DMS53 treated with DMSO at 0.1 percent for 48 hours (cell line): Measurements from ENCODE around the gene TMEM187.

Experiments used
- DNase-seq: peaks from one replicate; lab custom pipeline; 2025; ENCODE audit not compliant: unreplicated experiment; lab: John Stamatoyannopoulos, UW

TMEM187 gene, protein sequence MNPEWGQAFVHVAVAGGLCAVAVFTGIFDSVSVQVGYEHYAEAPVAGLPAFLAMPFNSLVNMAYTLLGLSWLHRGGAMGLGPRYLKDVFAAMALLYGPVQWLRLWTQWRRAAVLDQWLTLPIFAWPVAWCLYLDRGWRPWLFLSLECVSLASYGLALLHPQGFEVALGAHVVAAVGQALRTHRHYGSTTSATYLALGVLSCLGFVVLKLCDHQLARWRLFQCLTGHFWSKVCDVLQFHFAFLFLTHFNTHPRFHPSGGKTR

DNA sequence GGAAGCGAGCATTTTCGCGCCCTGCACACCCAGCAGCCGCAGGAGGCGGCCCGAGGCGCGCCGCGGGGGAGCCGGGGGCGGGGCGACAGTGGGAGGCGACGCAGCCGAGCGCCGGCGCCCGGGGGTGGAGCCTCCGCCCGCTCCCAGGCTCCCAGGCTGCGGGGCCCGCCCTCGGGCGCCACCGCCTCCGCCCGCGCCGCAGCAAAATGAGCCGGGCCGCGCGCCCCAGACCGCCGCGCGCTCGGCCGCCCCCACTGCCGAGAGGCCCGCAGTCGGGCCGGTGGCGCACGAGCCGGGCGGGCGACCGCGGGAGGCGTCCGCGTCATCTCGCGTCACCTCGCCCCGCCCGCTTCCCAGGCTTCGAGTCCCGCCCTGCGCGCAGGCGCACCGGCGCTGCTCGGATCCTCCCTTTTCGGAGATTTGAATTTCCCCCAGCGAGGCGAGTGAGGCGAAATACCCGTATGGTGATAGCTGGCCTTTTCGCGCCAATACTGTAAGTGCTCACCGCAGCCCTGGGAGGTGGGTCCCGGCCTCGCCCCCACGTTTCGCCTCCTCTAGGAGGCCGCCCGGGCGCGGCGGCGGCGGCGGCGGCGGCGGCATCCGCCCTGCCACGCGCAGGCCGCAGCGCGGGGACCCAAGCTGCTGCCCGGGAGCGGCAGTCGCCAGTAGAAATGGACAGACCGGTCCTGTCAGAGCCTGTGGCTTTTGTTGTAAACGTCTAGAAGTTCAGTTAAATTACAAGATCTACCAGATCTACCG, at the start of gene TMEM187:
TMEM187 (plus strand) TSS at position 387 of the 759 bp plus-strand sequence. CDS start 9,309 bp downstream, outside the sequence.
- DNase-seq = peak; percentile 72

DNA sequence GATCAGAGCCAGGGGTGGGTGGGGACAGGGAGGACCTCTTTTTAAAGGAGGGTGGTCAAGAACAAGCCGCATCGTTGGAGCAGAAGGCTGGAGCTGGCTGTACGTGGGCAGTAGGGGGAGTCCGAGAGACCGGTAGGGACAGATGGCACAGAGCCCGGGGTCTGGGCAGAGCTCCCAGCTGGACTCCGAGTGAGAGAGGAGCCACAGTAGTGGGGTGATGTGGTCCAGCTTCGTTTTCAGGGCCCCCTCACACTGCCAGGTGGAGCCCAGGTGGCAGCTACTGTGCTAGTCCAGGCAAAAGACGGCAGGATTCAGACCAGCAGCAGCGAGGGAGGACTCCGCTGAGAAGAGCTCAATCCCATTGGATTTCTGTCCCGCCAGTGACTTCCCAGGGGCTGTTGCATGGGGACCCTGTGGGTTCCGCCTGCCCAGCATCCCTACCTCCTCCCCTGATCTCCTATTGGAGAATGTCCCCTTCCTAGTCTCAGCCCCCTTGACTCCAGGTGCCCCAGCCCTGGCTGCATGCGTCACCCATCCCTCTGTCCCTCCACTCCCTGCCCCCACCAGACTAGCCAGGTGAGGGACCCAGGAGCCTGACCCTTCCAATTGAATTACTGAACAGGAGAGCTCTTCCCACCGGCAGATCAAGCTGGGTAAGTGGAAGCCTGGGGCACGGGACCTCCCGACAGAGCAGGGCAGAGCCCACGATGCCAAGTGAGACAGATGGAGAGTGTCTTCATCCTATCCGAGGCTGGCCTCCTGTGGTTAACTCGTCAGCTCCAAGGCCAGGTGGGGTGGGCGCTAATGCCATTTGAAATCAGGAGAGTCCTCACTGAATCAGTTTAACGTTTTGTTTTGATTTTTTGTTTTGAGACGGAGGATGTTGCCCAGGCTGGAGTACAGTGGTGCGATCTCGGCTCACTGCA, 49.4 kb upstream of the TMEM187 start:
- no peak for DNase-seq

DNA sequence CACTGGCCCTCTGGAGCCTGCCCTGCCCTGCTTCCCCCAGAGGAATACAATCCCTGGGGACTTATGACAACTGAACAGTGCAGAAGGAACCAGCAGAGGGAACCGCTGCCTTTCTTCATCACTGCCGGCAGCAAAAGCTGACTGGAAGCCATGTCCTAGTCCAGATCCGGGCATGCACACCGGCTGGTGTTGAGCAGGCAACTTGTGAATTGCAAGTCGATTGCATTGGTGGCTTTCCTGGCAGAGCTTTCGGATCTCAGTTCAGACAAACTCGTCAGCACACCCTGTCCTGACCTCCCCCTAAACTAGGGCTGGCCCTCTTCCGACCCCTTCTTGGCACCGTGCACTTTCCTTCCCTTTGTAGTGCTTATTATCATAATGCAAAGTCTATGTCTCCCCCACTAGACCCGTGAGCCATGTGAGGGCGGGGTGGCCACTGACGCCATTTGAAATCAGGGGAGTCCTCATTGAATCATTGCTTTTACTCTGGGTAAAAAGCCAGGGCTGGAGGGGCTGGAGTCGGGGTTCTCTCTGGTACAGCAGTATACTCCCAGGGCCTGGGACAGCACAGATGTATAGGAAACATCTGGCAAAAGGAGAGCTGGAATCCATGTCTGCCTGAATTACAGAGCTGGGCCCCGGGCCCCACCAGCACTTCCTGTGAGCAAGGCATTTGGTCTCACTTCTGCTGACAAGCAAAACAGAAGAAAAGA, 48.2 kb upstream of the TMEM187 start:
- DNase-seq = no peak

DNA sequence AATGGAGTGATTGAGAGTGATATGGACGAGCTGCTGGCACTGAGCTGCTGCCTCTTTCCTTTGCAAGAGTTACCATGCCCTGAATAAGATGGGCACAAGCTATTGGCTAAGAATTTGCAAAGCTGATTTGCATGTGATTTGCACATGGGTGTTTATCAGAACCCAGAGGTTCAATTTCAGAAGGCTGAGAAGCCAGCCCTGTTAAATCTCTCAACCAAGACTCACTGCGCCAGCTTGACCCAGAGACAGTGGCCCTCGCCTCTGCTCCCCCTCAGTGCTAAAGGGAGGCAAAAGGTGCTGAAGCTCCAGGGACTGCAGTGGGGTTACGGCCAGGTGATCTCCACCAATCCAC, 47.2 kb upstream of the TMEM187 start:
- no peak for DNase-seq

DNA sequence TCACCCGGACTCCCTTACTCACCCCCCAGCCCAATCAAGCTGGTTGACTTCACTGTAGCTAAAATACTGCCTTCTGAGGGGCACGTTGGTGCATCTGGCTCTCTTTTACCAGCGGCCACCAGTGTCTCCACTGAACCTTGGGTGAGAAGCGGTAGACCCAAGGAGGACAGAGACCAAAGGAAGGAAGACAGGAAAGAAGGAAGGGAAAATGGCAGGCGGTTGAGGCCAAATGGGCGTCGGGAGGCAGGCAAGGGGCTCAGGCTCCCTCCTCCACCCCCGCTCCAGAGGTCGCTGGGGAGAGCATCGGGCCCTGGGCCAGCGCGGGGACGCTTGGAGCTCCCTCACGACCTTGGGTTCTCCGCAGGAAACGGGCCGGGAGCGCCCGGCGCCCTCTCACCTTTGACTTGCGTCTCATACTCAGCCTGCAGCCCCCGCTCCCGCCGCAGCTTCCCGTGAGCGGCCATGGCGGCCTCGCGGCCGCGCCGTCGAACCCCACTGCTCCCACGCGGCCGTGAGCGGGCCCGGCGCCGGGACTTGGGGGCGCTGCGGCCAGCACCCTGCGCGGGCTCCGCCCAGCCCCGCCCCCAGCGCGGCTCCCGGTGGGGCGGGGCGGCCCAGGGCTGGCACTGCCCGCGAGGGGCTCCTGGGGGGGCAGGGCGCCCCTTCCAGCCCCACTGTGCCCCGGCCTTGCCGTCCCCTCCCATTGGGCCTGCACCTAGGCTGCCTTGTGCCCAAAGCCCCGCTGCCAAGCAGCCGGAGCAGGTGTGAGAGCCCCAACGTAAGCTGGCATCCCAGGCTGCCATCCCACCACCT, 46.6 kb upstream of the TMEM187 start, which contains the start of gene ARHGAP4:
ARHGAP4 (minus strand) TSS at position 526 of the 813 bp plus-strand sequence; CDS start at position 464, 62 bp downstream.
- DNase-seq = no peak

DNA sequence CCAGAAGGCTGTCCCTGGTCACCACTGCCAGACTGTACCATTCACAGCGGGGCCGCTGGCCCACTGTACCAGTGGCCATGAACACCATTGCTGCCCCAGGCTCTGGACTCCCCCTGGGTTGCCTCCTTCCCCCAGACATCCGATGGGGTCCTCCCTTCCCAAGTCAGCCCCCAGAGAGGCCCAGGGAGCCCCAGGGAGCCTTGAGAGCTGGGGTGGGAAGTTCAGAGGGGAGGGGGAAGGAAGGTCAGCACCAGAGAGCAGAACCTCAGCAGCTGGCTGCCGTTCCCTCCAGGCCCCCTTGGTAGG, 46.0 kb upstream of the TMEM187 start:
- DNase-seq = no peak

DNA sequence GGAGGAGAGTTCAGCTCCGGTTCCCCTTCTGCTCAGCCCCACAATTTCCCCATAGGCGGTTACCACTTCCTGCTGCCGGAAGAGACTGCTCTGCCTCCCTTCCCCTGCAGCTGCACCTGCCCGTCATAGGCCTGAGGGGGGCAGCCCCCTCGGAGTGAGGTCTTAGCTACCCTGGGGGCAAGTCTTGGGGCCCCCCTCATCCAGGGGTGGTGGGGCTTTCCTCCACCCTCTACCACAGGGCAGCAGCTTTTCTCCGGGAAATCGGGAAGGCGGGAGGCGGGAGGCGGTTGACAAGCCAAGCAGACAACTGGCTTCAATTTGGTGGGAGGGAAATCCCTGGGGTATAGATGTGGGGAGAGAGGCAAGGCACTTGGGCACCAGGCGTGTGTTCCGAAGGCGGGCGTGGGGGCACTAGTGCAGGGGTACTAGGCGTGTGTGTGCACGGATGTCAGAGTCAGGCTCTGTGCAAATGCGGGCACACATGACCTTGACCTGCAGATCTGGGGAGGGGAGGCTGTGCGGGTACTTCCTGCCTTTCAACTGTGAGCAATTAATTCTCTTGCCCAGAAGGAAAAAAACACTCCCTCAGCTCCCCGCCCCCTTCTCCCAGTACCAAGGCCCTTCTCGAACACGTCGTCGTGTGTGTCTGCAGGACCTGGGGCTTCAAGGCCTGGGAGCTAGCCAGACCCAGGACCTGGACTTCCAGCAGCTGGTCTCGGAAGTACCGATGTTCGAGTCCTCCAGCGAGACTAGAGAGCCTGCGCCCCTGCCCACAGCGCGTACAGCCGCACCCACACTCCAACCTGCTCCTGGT, 45.5 kb upstream of the TMEM187 start:
- DNase-seq = peak; percentile 27

DNA sequence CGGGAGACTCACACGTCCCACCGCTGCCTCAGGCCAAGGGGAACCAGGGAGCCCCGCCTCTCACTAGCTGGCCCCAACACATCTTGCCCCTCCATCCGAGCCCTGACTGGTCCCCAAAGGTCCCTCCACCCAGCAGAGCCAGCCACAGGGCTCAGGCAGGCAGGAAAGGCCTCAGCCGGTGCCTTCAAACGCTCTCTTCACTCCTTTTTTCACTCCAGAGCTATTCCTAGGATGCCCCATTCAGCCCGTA, 45.0 kb upstream of the TMEM187 start:
- DNase-seq = no peak

DNA sequence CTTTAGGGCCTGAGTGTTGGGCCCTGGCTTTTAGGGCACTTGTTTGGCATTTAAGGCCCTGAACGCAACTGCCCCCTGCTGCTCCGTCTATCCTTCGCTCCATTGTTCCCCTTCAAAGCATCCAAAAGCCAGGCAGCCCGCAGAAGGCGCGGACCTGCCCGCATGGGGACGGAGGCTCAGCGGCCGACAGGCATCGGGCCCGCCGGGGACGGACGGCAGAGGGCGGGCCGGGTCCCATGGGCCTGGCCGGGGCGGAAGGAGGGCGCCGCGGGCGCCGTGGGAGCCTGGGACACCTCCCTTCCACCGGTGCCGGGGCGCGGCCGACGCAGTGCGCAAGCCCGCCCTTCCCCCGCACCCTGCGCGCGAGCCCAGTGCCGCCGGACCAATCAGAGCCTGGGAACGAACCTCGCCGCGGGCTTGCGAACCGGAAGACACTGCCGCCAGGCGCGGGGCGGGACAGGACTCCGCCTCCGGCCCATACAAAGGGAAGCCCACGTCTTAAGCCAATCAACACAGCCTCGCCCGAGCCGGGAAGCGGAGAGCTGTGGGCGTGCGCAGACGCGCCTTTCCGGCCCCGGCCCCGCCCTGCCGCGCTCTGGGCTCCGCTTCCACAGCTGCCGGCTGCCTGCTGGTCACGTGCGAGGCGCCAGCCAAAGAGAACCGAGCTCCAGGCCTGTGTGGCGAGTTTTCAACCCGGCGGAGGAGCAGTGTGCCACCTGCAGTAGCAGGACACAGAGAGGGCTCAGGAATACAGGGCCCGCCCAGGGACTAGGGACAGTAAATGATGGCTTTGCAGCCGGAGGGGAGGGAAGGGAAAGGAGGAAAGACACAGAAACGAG, 44.4 kb upstream of the TMEM187 start:
- DNase-seq = peak; percentile 91

DNA sequence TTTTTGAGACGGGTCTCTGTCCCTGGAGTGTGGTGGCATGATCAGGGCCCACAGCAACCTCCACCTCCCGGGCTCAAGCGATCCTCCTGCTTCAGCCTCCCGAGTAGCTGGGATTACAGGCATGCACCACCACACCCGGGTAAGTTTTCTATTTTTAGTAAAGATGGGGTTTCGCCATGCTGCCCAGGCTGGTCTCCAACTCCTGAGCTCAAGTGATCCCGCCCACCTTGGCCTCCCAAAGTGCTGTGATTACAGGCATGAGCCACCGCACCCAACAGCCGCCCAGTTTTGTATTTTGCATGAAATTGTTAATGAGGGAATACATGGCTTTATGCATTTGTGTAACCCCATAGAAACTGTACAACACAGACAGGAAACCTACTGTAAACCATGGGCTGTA, 43.7 kb upstream of the TMEM187 start:
- no peak for DNase-seq

DNA sequence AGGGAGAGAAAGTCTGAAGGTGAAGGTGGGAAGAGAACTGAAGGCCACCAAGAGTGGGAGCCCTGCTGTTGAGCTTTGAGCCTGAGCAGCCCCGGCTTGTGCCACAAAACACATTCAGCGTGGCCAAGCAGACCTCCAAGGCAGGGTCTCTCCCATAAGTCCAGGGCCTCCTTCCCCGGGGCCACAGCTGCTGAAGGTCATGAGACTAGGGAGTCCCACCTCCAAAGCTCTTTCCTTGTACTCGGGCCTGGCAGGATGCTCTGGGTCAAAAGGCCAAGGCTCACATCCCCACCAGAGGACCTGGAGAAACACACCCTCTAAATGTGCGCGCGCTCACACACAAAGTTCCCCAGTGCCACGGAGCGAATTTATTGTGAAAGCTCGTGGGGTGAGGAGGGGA, 43.0 kb upstream of the TMEM187 start:
- no peak for DNase-seq

DNA sequence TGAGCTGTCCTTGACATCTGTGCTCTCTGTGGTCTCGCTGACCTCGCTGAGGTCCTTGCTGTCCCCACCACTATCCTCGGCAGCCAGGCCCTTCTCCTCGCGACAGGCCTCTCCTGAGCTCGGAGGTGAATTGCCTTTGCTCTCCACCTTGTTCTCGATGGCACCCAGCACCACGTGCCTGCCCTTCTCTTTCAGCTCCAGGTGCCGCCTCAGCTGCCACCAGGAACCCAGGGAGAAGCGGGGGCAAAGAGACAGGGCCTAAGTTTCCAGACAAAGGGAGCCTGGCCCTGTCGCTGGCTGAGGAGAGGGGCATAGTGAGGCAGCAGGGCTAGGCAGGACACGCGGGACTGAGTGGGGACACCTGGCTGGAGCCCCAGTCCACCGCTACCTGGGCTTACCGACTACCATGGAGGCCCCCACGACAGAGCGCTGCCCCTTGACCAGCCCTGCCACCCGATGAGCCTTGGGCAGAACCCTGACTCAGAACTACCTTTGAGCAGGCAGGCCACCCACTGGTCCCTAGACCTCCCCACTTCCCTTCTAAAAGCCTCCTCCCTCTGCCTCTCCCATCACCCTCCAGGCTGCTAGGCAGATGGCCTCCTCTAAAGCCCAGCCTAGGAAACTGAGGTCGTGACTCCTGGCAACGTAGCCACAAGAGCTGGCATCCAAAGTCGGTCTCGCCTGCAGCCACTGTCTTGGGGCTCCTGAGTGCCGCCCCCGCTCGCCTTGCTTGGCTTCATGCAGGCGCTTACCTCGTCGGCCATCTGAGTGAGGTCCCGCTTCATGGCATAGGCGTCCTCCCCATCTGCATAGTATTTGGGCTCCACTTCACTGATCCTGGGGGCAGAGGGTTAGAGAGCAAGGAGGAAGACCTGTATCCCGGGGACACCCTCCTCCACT, 42.3 kb upstream of the TMEM187 start:
- DNase-seq = no peak

DNA sequence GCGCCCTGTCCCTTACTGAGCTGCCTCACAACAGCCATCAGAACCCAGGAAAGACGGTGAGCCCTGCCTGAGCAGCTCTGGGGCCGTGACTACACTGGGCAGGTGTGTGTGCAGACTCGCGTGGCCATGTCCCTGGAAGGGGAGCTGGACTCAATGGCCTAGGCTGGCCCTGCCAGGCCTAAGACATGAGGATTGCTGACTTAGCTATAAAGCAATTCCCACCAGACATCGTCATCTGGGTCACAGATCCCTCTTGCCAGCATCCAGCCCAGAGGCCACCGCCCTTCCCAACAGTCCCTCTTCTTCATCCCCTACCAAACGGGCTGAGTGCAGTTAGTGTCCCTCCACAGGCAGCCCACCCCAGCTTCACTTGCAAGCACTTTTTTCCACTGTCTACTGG, 41.4 kb upstream of the TMEM187 start:
- no peak for DNase-seq

DNA sequence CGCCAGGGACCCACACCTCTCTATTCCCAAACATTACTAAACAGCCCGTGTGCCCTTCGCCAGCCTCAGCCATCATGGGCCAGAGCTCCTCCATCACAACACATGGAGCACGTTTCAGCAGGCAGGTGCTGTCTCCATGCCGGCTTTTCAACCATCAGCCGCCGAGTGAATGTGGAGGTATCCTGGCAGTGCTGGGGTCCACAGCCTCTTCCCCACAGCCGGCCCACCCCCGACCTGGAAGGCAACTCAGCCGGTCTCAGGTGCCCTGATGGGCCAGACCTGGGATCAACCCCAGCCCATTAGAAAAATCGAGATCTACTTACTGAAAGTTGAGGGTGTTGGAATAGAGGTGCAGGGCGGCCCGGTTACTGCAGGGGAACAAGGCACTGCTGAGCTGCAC, 40.8 kb upstream of the TMEM187 start:
- no peak for DNase-seq

DNA sequence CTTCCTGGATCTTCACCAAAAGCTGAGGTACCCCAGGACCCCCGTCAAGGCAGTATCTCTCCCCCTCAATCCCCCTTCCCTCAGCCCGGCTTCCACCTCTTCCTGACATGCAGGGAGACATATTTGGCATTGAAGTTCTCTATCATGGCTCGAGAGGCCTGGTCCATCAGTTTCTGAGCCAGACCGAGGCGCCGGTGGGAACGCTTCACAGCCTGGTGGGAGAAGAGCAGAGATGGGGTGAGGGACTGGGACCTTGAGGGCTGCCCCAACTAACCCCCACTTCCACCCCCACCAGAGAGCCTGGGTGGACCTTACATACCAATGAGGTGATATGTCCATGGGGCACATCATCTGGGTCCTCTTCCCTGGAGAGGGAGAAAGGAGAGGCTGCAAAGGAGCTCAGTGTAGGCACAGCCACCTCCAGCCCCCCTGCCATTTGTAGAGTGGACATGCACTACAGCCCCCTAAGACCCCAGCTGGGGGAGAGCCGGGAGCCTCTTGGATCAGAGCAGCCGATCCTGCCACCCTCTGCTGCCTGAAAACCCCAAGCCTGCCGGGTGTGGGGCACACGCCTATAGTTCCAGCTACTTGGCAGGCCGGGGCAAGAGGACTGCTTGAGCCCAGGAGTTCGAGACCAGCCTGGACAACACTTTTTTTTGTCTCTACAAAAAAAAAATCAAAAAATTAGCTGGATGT, 40.2 kb upstream of the TMEM187 start:
- DNase-seq = no peak

DNA sequence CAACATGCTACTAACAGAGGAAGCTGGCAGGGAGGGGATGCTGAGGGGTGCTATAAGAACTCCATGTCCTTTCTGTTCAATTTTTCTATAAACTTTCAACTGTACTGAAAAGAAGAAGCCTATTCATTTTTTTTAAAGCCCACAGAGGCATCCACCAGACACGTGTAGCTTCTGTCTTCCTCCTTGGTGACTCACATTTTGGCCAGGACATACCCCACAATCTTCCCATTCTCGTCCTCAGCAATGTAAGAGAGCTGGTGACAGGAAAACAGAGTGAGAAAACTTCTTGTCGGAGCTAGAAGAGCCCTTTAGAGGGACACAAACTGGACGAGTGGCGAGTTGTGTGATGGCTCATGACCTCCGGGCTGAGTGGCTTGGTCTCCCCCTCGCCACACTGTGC, 38.8 kb upstream of the TMEM187 start:
- no peak for DNase-seq

DNA sequence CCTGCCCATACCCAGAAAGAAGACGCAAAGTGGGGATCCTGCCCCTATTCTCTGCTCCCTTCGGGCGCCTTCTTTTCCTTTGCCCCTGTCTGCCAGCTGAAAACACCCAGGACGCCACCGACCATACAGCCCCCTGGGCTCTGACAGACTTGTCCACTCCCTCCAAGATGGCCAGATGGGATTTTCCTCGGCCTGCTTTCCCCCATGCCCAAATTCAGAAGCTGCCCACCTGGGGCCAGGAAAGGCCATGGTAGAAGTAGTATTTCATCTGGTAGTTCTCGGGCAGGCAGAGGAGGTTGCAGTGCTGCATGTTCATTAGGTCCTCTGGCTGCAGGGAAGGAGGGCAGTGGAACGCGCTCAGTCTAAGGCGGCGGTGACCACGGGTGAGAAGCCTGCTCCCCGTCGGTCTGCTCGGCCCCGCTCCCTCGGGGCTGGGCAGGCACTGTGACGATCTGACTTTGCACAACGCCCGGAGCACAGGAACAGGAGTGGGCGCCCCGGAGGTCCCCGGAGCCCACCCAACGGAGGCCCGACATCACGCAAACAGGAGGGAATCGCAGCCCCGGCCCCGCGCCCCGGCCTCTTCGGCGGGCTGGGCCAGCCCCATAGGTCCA, 38.3 kb upstream of the TMEM187 start:
- DNase-seq = no peak
